ENCODE results near the gene SBK1. TPM values are rescaled to one million over a fixed set of nuclear protein-coding genes. Genes with fewer than 3 reads are reported as not detected.
"Not testable (repeated sequence)": the region's sequence is repeated elsewhere in the genome, so short reads cannot be mapped to it uniquely, and the experiment has no call there.

The SBK1 gene
- 2.0 TPM for total RNA-seq
- polyA plus RNA-seq: 5.2 TPM
- long read RNA-seq, donor 1: 0 reads
- long read RNA-seq, donor 2: 0 reads
- long read RNA-seq, donor 3, full-length matches to known transcripts: 5 of 5 reads
- long read RNA-seq, donor 3, partial matches to known transcripts: 0 of 5 reads
- long read RNA-seq, donor 3, other reads (novel, unspliced or antisense): 0 of 5 reads
- long read RNA-seq, donor 4, full-length matches to known transcripts: 6 of 6 reads
- long read RNA-seq, donor 4, partial matches to known transcripts: 0 of 6 reads
- long read RNA-seq, donor 4, other reads (novel, unspliced or antisense): 0 of 6 reads
- long read RNA-seq, donor 5, full-length matches to known transcripts: 2 of 2 reads
- long read RNA-seq, donor 5, partial matches to known transcripts: 0 of 2 reads
- long read RNA-seq, donor 5, other reads (novel, unspliced or antisense): 0 of 2 reads
- long read RNA-seq, donor 6, full-length matches to known transcripts: 3 of 3 reads
- long read RNA-seq, donor 6, partial matches to known transcripts: 0 of 3 reads
- long read RNA-seq, donor 6, other reads (novel, unspliced or antisense): 0 of 3 reads
- long read RNA-seq, donor 7: 0 reads
- long read RNA-seq, donor 8: 0 reads
- long read RNA-seq, donor 9, full-length matches to known transcripts: 4 of 4 reads
- long read RNA-seq, donor 9, partial matches to known transcripts: 0 of 4 reads
- long read RNA-seq, donor 9, other reads (novel, unspliced or antisense): 0 of 4 reads
- long read RNA-seq, donor 10, full-length matches to known transcripts: 4 of 9 reads
- long read RNA-seq, donor 10, partial matches to known transcripts: 5 of 9 reads
- long read RNA-seq, donor 10, other reads (novel, unspliced or antisense): 0 of 9 reads

DNA sequence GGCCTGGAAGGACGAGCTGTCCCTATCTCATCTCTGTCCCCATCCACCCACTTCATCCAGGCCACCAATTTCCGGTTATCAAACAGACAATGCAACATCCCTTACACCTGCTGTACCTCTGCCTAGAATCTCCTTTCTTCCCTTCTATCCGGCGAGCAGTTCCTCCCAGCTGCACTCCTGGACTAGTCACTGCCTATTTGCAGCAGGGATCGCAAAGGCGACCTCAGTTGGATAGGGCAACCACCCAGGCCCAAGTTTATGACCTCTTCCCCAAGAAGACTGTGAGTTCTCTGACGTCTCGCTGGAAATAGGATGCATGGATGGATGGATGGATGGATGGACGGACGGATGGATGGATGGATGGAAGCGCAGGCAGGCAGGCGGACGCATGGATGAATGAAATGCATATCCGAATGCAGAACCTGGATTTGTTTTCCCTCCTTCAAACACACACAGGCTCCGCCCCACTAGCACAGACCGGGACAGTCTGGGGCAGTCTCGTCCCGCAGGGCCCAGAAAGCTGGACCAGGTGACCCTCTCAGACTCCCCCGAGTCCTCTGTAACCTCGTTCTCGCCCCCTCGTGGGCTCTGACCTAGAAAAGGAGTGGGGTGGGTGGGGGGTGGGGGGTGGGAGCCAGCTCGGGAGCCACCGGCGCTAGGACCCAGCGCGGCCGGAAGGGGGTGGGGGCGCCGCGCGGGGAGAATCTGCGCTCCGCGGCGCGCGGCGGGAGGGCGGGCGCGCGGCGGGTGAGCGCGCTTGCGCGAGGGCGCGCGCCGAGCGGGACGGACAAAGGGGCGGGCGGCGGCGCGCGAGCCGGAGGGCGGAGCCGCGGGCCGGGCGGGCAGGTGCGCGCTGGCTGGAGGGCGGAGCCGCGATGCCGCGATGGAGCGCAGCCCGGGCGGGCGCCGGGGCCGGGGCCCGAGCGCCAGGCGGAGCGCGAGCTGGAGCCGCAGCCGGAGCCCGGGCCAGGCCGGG, at the start of gene SBK1:
Gene SBK1 (plus strand): TSS at position 875 of the 976 bp plus-strand sequence. CDS start 24,867 bp downstream, outside the sequence.
- Histone ChIP-seq H3K36me3 (ENCODE audit: control insufficient read depth in 2 of 2, insufficient read depth in 2 of 2, low read length in 1 of 2) (peaks cover 0 to 3% of the 10 kb centered on the region in 2 donors), H3K4me1 (ENCODE audit: control insufficient read depth in 2 of 2, insufficient read depth in 2 of 2, low read length in 2 of 2) (peaks cover 26 to 52% of the 10 kb centered on the region in 2 donors), H3K4me3 (ENCODE audit: low read length in 2 of 2) (peak within 1 kb of the TSS; percentile 70 to 93), H3K27ac (ENCODE audit: low read depth in 1 of 2, low read length in 1 of 2) (peak within 1 kb of the TSS; percentile 48 to 74), H3K27me3 (ENCODE audit: control insufficient read depth in 2 of 2, insufficient read depth in 1 of 2, low read length in 1 of 2) (peaks cover 0 to 26% of the 10 kb centered on the region in 2 donors), H3K9me3 (ENCODE audit: control insufficient read depth in 2 of 2, insufficient read depth in 1 of 2, low read length in 1 of 2) (no peaks in the 10 kb centered on the region)
- WGBS: 4% methylated on average over 88 of the region's 88 CpGs
- DNase-seq (ENCODE audit: low read depth in 6 of 9, low spot score in 9 of 9): peak in 8 of 9 donors; percentile 59 to 91 (median 80)

DNA sequence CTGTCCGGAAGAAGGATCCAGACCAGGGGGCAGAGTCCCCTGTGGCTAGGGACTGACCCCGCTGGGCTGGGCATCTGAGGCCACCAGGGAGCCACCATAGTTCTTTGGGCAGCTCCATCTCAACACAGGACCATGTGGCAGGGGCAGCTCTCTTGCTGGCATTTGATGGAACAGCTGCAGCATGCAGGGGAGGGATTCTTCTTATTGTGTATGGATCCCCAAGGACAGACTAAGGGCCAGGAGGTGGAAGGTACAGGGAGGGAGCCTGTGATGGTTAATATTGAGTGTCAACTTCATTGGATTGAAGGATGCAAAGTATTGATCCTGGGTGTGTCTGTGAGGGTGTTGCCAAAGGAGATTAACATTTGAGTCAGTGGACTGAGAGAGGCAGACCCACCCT, 42.8 kb upstream of the SBK1 start:
- DNase-seq (ENCODE audit: low read depth in 6 of 9, low spot score in 9 of 9); H3K9me3 ChIP-seq (ENCODE audit: control insufficient read depth in 2 of 2, insufficient read depth in 1 of 2, low read length in 1 of 2); H3K27me3 ChIP-seq (ENCODE audit: control insufficient read depth in 2 of 2, insufficient read depth in 1 of 2, low read length in 1 of 2); H3K27ac ChIP-seq (ENCODE audit: low read depth in 1 of 2, low read length in 1 of 2); H3K4me1 ChIP-seq (ENCODE audit: control insufficient read depth in 2 of 2, insufficient read depth in 2 of 2, low read length in 2 of 2); H3K36me3 ChIP-seq (ENCODE audit: control insufficient read depth in 2 of 2, insufficient read depth in 2 of 2, low read length in 1 of 2); H3K4me3 ChIP-seq (ENCODE audit: low read length in 2 of 2): not testable (repeated sequence)
- WGBS: 84% methylated on average over 2 of the region's 2 CpGs

DNA sequence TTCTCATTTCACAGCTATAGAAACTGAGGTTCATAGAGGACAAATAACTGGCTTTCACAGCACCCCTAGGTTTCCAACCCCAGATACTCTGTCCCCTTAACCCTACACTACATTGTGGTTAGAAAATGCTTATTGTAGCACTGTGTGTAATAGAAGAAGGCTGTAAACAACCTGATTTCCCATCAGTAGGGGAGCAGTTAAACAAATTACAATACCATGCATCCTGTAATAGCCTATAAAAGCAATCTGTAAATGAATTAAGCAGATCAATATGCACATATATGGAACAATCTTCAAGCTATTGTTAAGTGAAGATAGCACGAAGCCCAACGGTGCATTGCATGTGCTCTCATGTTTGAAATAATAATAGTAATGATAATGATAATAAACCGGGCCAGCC, 41.3 kb upstream of the SBK1 start:
- H3K36me3 ChIP-seq (ENCODE audit: control insufficient read depth in 2 of 2, insufficient read depth in 2 of 2, low read length in 1 of 2): no peaks in the 10 kb centered on the region
- no peak overlapping the region for H3K4me3 ChIP-seq (ENCODE audit: low read length in 2 of 2)
- H3K9me3 ChIP-seq (ENCODE audit: control insufficient read depth in 2 of 2, insufficient read depth in 1 of 2, low read length in 1 of 2): no peaks in the 10 kb centered on the region
- H3K4me1 ChIP-seq (ENCODE audit: control insufficient read depth in 2 of 2, insufficient read depth in 2 of 2, low read length in 2 of 2): no peaks in the 10 kb centered on the region
- H3K27me3 ChIP-seq (ENCODE audit: control insufficient read depth in 2 of 2, insufficient read depth in 1 of 2, low read length in 1 of 2): peaks cover 0 to 2% of the 10 kb centered on the region in 2 donors
- no peak overlapping the region for H3K27ac ChIP-seq (ENCODE audit: low read depth in 1 of 2, low read length in 1 of 2)
- DNase-seq (ENCODE audit: low read depth in 6 of 9, low spot score in 9 of 9): no peak
- 77% methylated on average over 3 of the region's 3 CpGs for WGBS

DNA sequence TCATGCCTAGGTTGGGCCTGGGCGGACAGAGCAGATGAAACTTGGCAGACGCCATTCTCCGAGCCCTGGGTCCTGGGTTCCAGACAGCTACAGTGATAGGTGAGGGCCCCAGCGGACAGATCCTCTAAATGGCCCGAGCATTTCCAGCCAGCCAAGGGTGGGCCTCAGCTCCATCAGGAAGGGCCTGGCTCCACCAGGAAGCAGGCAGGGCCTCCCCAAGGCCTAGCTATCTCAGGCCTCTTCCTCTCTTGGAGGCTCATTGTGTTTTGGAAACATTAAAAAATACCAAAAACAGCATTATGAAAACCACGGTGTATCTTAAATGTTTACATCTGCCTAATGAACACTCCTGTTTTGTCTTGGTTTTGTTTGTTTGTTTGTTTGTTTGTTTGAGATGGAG, 38.2 kb upstream of the SBK1 start:
- Histone ChIP-seq H3K4me3 (ENCODE audit: low read length in 2 of 2) (no peak overlapping the region), H3K27me3 (ENCODE audit: control insufficient read depth in 2 of 2, insufficient read depth in 1 of 2, low read length in 1 of 2) (peaks cover 0 to 23% of the 10 kb centered on the region in 2 donors), H3K27ac (ENCODE audit: low read depth in 1 of 2, low read length in 1 of 2) (no peak overlapping the region), H3K4me1 (ENCODE audit: control insufficient read depth in 2 of 2, insufficient read depth in 2 of 2, low read length in 2 of 2) (no peaks in the 10 kb centered on the region), H3K36me3 (ENCODE audit: control insufficient read depth in 2 of 2, insufficient read depth in 2 of 2, low read length in 1 of 2) (no peaks in the 10 kb centered on the region), H3K9me3 (ENCODE audit: control insufficient read depth in 2 of 2, insufficient read depth in 1 of 2, low read length in 1 of 2) (no peaks in the 10 kb centered on the region)
- no peak for DNase-seq (ENCODE audit: low read depth in 6 of 9, low spot score in 9 of 9)
- 94% methylated on average over 6 of the region's 6 CpGs for WGBS

DNA sequence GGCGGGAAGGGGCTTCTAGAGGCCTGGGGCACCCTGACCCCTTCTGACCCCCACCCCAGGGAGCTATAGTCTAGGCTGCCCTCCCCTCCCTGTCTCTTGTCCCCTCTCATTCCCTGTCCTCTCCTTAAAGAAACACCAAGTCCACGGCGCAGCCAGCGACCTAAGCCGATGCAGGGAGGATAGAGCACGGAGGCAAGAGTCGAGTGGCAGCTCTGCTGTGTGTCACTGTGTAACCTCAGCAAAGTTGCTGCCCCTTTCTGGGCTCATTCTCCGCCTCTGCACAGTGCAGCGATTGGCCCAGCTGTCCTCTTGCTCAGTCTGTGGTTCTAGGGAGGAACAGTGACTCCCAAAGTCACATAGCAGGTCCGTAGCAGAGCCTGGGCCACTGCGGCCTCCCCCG, 36.5 kb upstream of the SBK1 start:
- Histone ChIP-seq H3K27me3 (ENCODE audit: control insufficient read depth in 2 of 2, insufficient read depth in 1 of 2, low read length in 1 of 2) (peaks cover 0 to 38% of the 10 kb centered on the region in 2 donors), H3K4me1 (ENCODE audit: control insufficient read depth in 2 of 2, insufficient read depth in 2 of 2, low read length in 2 of 2) (no peaks in the 10 kb centered on the region), H3K27ac (ENCODE audit: low read depth in 1 of 2, low read length in 1 of 2) (no peak overlapping the region), H3K36me3 (ENCODE audit: control insufficient read depth in 2 of 2, insufficient read depth in 2 of 2, low read length in 1 of 2) (no peaks in the 10 kb centered on the region), H3K4me3 (ENCODE audit: low read length in 2 of 2) (no peak overlapping the region), H3K9me3 (ENCODE audit: control insufficient read depth in 2 of 2, insufficient read depth in 1 of 2, low read length in 1 of 2) (no peaks in the 10 kb centered on the region)
- no peak for DNase-seq (ENCODE audit: low read depth in 6 of 9, low spot score in 9 of 9)
- WGBS: 96% methylated on average over 12 of the region's 12 CpGs

DNA sequence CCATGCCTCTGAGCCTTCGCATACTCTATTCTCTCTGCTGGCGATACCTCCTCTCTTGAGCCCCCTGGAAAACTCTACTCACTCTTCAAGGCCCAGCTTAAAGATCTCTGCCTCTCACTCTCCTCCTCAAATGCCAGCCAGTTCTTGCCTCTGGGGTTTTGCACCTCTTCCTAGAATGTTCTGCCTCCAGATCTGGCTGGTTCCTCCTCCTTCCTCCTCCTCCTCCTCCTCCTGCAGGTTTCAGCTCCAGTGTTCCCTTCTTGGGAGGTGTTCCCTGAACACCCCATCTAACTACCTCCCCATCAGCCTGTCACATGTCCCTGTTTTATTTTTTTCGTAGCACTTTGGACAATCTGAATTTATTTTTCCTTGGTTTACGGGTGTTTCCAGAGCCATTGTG, 35.1 kb upstream of the SBK1 start:
- peaks cover 0 to 45% of the 10 kb centered on the region in 2 donors for H3K27me3 ChIP-seq (ENCODE audit: control insufficient read depth in 2 of 2, insufficient read depth in 1 of 2, low read length in 1 of 2)
- WGBS: 85% methylated on average over 4 of the region's 4 CpGs

DNA sequence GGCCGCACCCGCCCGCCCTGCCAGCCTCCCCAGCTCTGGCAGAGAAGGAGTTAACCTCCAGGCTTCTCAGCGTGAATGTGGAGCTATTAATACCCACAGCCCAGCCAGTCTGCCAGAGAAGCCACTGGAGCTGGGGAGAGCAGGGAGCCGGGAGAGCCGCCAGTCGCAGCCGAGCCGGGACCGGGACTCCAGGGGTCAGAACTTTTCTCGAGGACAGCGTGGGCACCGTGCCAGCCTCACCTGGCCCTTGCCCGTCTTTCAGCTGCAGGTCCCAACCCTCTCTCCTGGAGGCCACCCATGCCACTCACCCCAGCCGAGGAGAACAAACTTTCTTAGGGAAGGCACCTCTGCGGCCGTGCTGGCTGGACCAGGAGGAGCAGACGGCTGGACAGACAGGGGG, 33.8 kb upstream of the SBK1 start:
- H3K27me3 ChIP-seq (ENCODE audit: control insufficient read depth in 2 of 2, insufficient read depth in 1 of 2, low read length in 1 of 2): peaks cover 0 to 57% of the 10 kb centered on the region in 2 donors
- H3K36me3 ChIP-seq (ENCODE audit: control insufficient read depth in 2 of 2, insufficient read depth in 2 of 2, low read length in 1 of 2): no peaks in the 10 kb centered on the region
- no peak overlapping the region for H3K4me3 ChIP-seq (ENCODE audit: low read length in 2 of 2)
- 50% methylated on average over 18 of the region's 18 CpGs for WGBS
- no peaks in the 10 kb centered on the region for H3K4me1 ChIP-seq (ENCODE audit: control insufficient read depth in 2 of 2, insufficient read depth in 2 of 2, low read length in 2 of 2)
- H3K27ac ChIP-seq (ENCODE audit: low read depth in 1 of 2, low read length in 1 of 2): no peak overlapping the region
- DNase-seq (ENCODE audit: low read depth in 6 of 9, low spot score in 9 of 9): no peak
- H3K9me3 ChIP-seq (ENCODE audit: control insufficient read depth in 2 of 2, insufficient read depth in 1 of 2, low read length in 1 of 2): no peaks in the 10 kb centered on the region

More for the DNA sequence above, 35.1 kb upstream of the SBK1 start:
- H3K4me1 ChIP-seq (ENCODE audit: control insufficient read depth in 2 of 2, insufficient read depth in 2 of 2, low read length in 2 of 2): no peaks in the 10 kb centered on the region
- no peak overlapping the region for H3K27ac ChIP-seq (ENCODE audit: low read depth in 1 of 2, low read length in 1 of 2)
- no peaks in the 10 kb centered on the region for H3K36me3 ChIP-seq (ENCODE audit: control insufficient read depth in 2 of 2, insufficient read depth in 2 of 2, low read length in 1 of 2)
- DNase-seq (ENCODE audit: low read depth in 6 of 9, low spot score in 9 of 9): no peak
- H3K4me3 ChIP-seq (ENCODE audit: low read length in 2 of 2): no peak overlapping the region
- H3K9me3 ChIP-seq (ENCODE audit: control insufficient read depth in 2 of 2, insufficient read depth in 1 of 2, low read length in 1 of 2): no peaks in the 10 kb centered on the region

DNA sequence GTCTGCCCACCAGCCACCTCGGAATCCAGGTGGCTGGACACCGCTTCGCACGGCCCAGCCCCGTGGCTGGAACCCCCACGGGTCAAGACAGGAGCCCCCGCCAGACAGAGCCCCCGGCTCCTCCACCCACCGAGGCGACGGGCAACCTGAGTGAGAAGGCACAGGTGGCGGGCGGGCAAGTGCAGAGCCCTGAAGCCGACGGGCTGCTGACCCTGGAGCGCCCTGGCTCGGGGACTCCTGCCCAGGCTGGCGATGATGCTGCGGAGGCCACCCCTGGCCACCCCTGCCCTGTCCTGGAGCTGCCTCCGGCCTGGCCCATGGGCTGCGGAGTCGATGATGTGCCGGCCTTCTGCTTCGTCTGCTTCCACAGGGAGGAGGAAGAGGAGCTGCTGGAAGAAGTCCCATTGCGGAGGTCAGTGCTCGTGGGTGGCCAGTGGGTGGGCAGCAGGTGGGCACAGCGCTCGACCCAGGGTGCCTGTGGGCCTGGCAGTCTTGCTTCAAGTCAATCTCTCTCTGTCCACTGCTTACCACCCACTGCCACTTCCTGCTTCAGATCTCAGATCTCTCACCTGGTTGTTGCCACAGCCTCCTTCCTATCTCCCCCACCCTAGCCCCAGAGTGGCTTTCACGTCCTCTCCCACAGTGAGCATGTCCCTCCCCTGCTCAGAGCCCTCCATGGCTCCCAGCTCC, 33.1 kb upstream of the SBK1 start:
- no peak for DNase-seq (ENCODE audit: low read depth in 6 of 9, low spot score in 9 of 9)
- Histone ChIP-seq H3K27me3 (ENCODE audit: control insufficient read depth in 2 of 2, insufficient read depth in 1 of 2, low read length in 1 of 2) (peaks cover 0 to 60% of the 10 kb centered on the region in 2 donors), H3K27ac (ENCODE audit: low read depth in 1 of 2, low read length in 1 of 2) (no peak overlapping the region), H3K4me3 (ENCODE audit: low read length in 2 of 2) (no peak overlapping the region), H3K4me1 (ENCODE audit: control insufficient read depth in 2 of 2, insufficient read depth in 2 of 2, low read length in 2 of 2) (no peaks in the 10 kb centered on the region), H3K36me3 (ENCODE audit: control insufficient read depth in 2 of 2, insufficient read depth in 2 of 2, low read length in 1 of 2) (no peaks in the 10 kb centered on the region), H3K9me3 (ENCODE audit: control insufficient read depth in 2 of 2, insufficient read depth in 1 of 2, low read length in 1 of 2) (no peaks in the 10 kb centered on the region)
- WGBS: 82% methylated on average over 29 of the region's 29 CpGs
